ENCODE results near the gene MAPKAP1.

The MAPKAP1 gene

DNA sequence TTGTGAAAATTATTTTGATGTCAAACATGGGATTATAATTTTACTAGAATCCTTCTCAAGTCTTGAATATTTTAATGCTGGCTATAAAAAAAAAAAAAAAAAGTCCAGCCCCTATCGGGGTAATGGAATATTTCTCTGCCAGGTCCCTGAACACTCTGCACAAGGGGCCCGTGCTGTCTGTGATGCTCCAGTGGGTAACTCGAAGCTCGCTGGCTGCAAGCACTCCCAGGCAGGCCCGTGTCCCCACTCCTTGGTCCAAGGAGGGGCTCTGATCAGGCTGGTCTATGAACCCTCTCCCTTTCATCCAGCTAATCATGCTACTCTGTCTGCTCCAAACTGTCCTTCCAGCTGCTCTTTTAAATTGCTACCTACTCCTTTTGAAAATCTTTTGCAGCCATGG, 264.6 kb downstream of the MAPKAP1 start:
- Histone ChIP-seq H3K9me3 (ENCODE audit: severe bottlenecking) (no peaks in the 10 kb centered on the region), H3K4me3 (ENCODE audit: severe bottlenecking) (no peak overlapping the region), H3K4me1 (ENCODE audit: insufficient read depth, poor library complexity, severe bottlenecking) (no peaks in the 10 kb centered on the region), H3K36me3 (ENCODE audit: low read depth) (no peaks in the 10 kb centered on the region; the same call in 1 of the 2 replicates), H3K27ac (ENCODE audit: poor library complexity, severe bottlenecking) (no peak overlapping the region), H3K27me3 (ENCODE audit: insufficient read depth, poor library complexity, severe bottlenecking) (no peaks in the 10 kb centered on the region)
- TF ChIP-seq, protein P1, sequence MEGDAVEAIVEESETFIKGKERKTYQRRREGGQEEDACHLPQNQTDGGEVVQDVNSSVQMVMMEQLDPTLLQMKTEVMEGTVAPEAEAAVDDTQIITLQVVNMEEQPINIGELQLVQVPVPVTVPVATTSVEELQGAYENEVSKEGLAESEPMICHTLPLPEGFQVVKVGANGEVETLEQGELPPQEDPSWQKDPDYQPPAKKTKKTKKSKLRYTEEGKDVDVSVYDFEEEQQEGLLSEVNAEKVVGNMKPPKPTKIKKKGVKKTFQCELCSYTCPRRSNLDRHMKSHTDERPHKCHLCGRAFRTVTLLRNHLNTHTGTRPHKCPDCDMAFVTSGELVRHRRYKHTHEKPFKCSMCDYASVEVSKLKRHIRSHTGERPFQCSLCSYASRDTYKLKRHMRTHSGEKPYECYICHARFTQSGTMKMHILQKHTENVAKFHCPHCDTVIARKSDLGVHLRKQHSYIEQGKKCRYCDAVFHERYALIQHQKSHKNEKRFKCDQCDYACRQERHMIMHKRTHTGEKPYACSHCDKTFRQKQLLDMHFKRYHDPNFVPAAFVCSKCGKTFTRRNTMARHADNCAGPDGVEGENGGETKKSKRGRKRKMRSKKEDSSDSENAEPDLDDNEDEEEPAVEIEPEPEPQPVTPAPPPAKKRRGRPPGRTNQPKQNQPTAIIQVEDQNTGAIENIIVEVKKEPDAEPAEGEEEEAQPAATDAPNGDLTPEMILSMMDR (IDR thresholded peaks at IDR 0.05; ENCODE audit: poor library complexity, severe bottlenecking) = no peak
- DNase-seq (ENCODE audit: low spot score) (no peak), ATAC-seq (ENCODE audit: low read depth) (no peak)

DNA sequence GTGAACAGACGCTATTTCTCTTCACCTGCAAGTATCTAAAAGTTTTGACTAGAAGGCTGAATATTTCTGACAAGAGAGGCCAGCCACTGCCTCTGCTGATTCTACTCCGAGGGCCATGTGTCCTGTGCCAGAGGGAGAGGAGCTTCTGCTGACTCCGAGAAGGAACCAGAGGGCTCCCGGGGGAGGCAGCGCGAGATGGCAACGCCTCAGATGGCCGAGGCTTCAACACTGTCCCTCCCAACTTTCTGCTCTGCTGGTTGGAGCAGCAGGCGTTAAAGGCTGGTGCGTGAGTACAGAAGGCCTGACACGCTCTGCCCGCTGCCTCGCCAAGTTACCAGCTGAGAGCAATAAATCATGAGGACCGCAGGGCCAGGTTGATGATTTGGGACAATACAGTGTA, 266.6 kb downstream of the MAPKAP1 start:
- no peak for DNase-seq (ENCODE audit: low spot score)
- H3K4me1 ChIP-seq (ENCODE audit: insufficient read depth, poor library complexity, severe bottlenecking) = no peaks in the 10 kb centered on the region
- H3K4me3 ChIP-seq (ENCODE audit: severe bottlenecking) = no peak overlapping the region
- H3K36me3 ChIP-seq (ENCODE audit: low read depth) = no peaks in the 10 kb centered on the region; the same call in 1 of the 2 replicates
- TF ChIP-seq, protein P1 (IDR thresholded peaks at IDR 0.05; ENCODE audit: poor library complexity, severe bottlenecking) = no peak
- H3K9me3 ChIP-seq (ENCODE audit: severe bottlenecking) = no peaks in the 10 kb centered on the region
- no peaks in the 10 kb centered on the region for H3K27me3 ChIP-seq (ENCODE audit: insufficient read depth, poor library complexity, severe bottlenecking)
- no peak overlapping the region for H3K27ac ChIP-seq (ENCODE audit: poor library complexity, severe bottlenecking)
- no peak for ATAC-seq (ENCODE audit: low read depth)

DNA sequence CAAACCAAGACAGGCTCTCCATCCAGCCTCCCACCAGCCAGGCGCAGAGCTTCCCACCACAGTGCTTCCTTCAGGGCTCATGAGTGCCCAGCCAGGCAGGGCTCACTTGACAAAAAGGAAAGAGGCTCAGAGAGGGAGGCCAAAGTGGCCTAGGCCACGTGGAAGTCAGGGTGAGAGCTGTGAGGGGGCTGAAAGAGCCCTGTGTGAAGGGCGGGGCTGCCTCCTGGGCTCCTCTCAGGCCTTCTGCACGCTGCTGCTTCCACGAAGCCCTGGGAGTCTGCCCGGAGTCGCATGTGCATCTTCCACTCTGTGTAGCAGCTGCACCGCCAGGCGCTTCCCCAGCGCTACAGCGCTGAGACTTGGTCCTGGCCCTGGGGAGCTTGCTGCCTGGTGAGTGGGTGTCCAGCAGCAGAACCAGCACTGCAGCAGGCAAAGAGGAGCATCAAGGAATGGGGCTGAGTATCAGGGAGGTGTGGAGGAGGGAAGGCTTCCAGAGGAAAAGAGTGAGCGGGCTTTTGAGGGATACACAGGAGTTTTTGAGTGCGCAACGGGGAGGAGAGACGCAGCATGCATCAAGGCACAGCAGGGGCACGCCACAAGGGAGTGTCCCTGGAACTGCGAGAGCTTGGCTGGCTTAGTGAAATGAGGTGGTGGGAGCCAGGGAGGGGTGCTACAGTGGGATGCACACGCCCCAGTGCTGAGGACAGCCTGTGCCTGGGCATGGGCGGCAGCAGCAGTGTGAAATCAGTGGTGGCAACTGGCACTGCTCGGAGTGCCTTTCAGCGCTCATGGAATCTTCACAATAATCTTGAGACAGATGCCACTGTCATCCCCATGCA, 267.4 kb downstream of the MAPKAP1 start:
- DNase-seq (ENCODE audit: low spot score) (no peak), ATAC-seq (ENCODE audit: low read depth) (no peak)

DNA sequence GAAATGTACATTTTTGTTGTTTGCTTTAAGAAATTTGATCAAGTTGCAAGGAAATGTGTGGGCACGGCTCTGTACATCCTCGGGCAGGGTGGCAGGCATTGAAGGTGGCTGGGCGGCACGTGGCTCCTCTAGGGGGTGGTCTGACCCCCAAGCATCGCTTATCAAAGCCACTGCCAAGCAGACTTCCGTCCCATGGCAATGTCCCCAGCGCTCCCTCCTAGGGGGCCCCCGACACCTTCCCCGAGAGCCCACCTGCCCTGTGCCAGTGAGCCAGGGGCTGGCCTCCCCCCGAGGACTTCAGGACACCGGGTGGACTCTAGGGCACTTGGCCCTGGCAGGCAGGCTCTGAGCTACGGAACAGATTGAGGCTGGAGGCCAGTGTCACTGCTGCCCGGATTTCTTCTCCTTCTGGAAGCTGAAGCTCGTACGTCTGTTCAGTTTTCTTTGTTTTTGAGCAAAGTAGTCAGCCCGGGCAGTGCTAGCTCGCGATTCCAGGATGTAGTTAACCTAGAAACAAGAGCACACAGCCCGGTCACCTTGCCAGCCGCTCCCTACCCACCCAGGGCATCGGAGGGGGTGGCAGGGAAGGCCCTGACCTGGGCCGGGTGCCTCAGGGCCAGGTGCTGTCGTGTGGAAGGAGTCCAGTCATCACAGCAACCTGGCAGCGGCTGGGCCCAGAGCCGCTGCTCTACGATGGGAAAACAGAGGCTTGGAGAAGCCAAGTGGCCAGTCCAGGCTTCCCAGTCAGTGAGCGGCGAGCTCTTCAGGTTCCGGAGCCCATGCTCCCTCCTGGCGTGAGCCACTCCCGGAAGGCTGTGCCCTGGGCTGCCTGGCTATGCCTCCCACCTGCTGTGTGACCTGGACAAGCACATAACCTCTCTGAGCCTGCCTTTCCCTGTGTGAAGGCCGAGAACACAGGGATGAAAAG, 268.2 kb downstream of the MAPKAP1 start:
- no peaks in the 10 kb centered on the region for H3K4me1 ChIP-seq (ENCODE audit: insufficient read depth, poor library complexity, severe bottlenecking)
- H3K27ac ChIP-seq (ENCODE audit: poor library complexity, severe bottlenecking) = no peak overlapping the region
- DNase-seq (ENCODE audit: low spot score) (no peak), ATAC-seq (ENCODE audit: low read depth) (no peak)
- TF ChIP-seq, protein P1 (IDR thresholded peaks at IDR 0.05; ENCODE audit: poor library complexity, severe bottlenecking) = no peak
- no peaks in the 10 kb centered on the region for H3K9me3 ChIP-seq (ENCODE audit: severe bottlenecking)
- no peaks in the 10 kb centered on the region; the same call in 1 of the 2 replicates for H3K36me3 ChIP-seq (ENCODE audit: low read depth)
- H3K27me3 ChIP-seq (ENCODE audit: insufficient read depth, poor library complexity, severe bottlenecking) = no peaks in the 10 kb centered on the region
- H3K4me3 ChIP-seq (ENCODE audit: severe bottlenecking) = no peak overlapping the region

More for the DNA sequence above, 267.4 kb downstream of the MAPKAP1 start:
- Histone ChIP-seq H3K36me3 (ENCODE audit: low read depth) (no peaks in the 10 kb centered on the region; the same call in 1 of the 2 replicates), H3K4me3 (ENCODE audit: severe bottlenecking) (no peak overlapping the region), H3K27me3 (ENCODE audit: insufficient read depth, poor library complexity, severe bottlenecking) (no peaks in the 10 kb centered on the region), H3K27ac (ENCODE audit: poor library complexity, severe bottlenecking) (no peak overlapping the region), H3K4me1 (ENCODE audit: insufficient read depth, poor library complexity, severe bottlenecking) (no peaks in the 10 kb centered on the region), H3K9me3 (ENCODE audit: severe bottlenecking) (no peaks in the 10 kb centered on the region)
- TF ChIP-seq, protein P1 (IDR thresholded peaks at IDR 0.05; ENCODE audit: poor library complexity, severe bottlenecking) = no peak
